22Rv1 (cell line): ENCODE data around the gene NUP93.

Source experiments
- CTCF ChIP-seq: fragments of 450-650 bp; IDR thresholded peaks from 2 replicates; pipeline ENCODE4 v1.5.1; 2017; ENCODE audit warnings: mild to moderate bottlenecking
- ZFX ChIP-seq: fragments of 450-650 bp; IDR thresholded peaks from 2 replicates; pipeline ENCODE4 v1.6.1; 2017; ENCODE audit warnings: antibody characterized with exemption, borderline replicate concordance

GRCh38 chr16:56742030-56742984, 12.4 kb downstream of the NUP93 start:
- TF ChIP-seq CTCF (no peak), ZFX (no peak)
